OCI-LY1 (cell line): ENCODE results near the gene PLEKHD1.

Experiments
- H2AFZ ChIP-seq: fragments of 200-600 bp; sonication (generic), shearing (Covaris generic); 2 replicates; pipeline ENCODE4 v1.6.0; 2014; ENCODE audit warnings: antibody characterized with exemption, mild to moderate bottlenecking, low read length
- H3F3A ChIP-seq: fragments of 200-600 bp; sonication (generic), shearing (Covaris generic); 2 replicates; pipeline ENCODE4 v1.6.0; 2014; ENCODE audit warnings: mild to moderate bottlenecking, antibody characterized with exemption, low read length, moderate library complexity; ENCODE audit not compliant: insufficient read depth
- H3K27ac ChIP-seq: fragments of 200-600 bp; sonication (generic); 2 replicates; pipeline ENCODE4 v1.5.1; 2014; ENCODE audit warnings: low read length, mixed run types, mild to moderate bottlenecking, low read depth; ENCODE audit not compliant: poor library complexity, severe bottlenecking
- H3K27me3 ChIP-seq: fragments of 200-600 bp; sonication (generic); 2 replicates; pipeline ENCODE4 v1.6.0; 2014; ENCODE audit warnings: antibody characterized with exemption, mild to moderate bottlenecking, low read length, moderate library complexity; ENCODE audit not compliant: insufficient read depth
- H3K36me3 ChIP-seq: fragments of 200-600 bp; sonication (generic); 2 replicates; pipeline ENCODE4 v1.6.1; 2014; ENCODE audit warnings: mild to moderate bottlenecking, antibody characterized with exemption, low read length, moderate library complexity, mixed read lengths; ENCODE audit not compliant: insufficient read depth
- H3K4me1 ChIP-seq: fragments of 200-600 bp; sonication (generic); 2 replicates; pipeline ENCODE4 v1.5.1; 2014; ENCODE audit warnings: mild to moderate bottlenecking, low read length, moderate library complexity; ENCODE audit not compliant: insufficient read depth, severe bottlenecking
- H3K4me2 ChIP-seq: fragments of 200-600 bp; sonication (generic), shearing (Covaris generic); 2 replicates; pipeline ENCODE4 v1.6.1; 2014; ENCODE audit warnings: low read length
- H3K4me3 ChIP-seq: fragments of 200-600 bp; sonication (generic); 2 replicates; pipeline ENCODE4 v1.5.1; 2014; ENCODE audit warnings: low read length, low read depth, mild to moderate bottlenecking, mixed read lengths; ENCODE audit not compliant: poor library complexity, severe bottlenecking
- H3K79me2 ChIP-seq: fragments of 200-600 bp; shearing (Covaris generic); 2 replicates; pipeline ENCODE4 v1.6.1; 2016; ENCODE audit warnings: mixed run types, low read length, mixed read lengths; ENCODE audit not compliant: insufficient read depth
- H3K9ac ChIP-seq: fragments of 200-600 bp; sonication (generic), shearing (Covaris generic); 2 replicates; pipeline ENCODE4 v1.6.1; 2014; ENCODE audit warnings: mild to moderate bottlenecking, low read length, mixed read lengths
- H3K9me2 ChIP-seq: fragments of 200-600 bp; sonication (generic), shearing (Covaris generic); 2 replicates; pipeline ENCODE4 v1.6.1; 2014; ENCODE audit warnings: low read depth, mild to moderate bottlenecking, low read length, mixed read lengths
- H3K9me3 ChIP-seq: fragments of 200-600 bp; shearing (Covaris generic); 2 replicates; pipeline ENCODE4 v1.6.1; 2014; ENCODE audit warnings: low read length, mixed read lengths
- H4K20me1 ChIP-seq: fragments of 200-600 bp; sonication (generic), shearing (Covaris generic); 2 replicates; pipeline ENCODE4 v1.6.0; 2016; ENCODE audit warnings: mild to moderate bottlenecking, low read length; ENCODE audit not compliant: insufficient read depth
- EZH2 ChIP-seq: fragments of 200-600 bp; sonication (generic), shearing (Covaris generic); IDR thresholded peaks from 2 replicates; pipeline ENCODE4 v1.8.0; 2017; ENCODE audit warnings: borderline replicate concordance, mixed run types, mild to moderate bottlenecking, antibody characterized with exemption, low read length, moderate library complexity, mixed read lengths
- TF ChIP-seq, protein P1 (sequence below): fragments of 200-600 bp; sonication (generic), shearing (Covaris generic); IDR thresholded peaks from 2 replicates; pipeline ENCODE4 v1.5.1; 2017; ENCODE audit warnings: mild to moderate bottlenecking, antibody characterized with exemption, low read length, moderate library complexity, mixed read lengths

Gene PLEKHD1

GRCh38 chr14:69506241-69506595 lies 21.7 kb downstream of the PLEKHD1 start:
- Histone ChIP-seq H3K36me3 (no peaks in the 10 kb centered on the region), H3K79me2 (no peaks in the 10 kb centered on the region), H3K27me3 (no peaks in the 10 kb centered on the region; the same call in 1 of the 2 replicates), H3K9ac (no peak overlapping the region), H3K27ac (no peak overlapping the region), H3K4me3 (no peak overlapping the region), H3K9me3 (no peaks in the 10 kb centered on the region), H3F3A (no peaks in the 10 kb centered on the region), H4K20me1 (no peaks in the 10 kb centered on the region), H3K4me1 (no peaks in the 10 kb centered on the region), H3K9me2 (no peaks in the 10 kb centered on the region), H2AFZ (no peak overlapping the region), H3K4me2 (no peak overlapping the region)
- TF ChIP-seq EZH2: no peak
- TF ChIP-seq, protein P1, sequence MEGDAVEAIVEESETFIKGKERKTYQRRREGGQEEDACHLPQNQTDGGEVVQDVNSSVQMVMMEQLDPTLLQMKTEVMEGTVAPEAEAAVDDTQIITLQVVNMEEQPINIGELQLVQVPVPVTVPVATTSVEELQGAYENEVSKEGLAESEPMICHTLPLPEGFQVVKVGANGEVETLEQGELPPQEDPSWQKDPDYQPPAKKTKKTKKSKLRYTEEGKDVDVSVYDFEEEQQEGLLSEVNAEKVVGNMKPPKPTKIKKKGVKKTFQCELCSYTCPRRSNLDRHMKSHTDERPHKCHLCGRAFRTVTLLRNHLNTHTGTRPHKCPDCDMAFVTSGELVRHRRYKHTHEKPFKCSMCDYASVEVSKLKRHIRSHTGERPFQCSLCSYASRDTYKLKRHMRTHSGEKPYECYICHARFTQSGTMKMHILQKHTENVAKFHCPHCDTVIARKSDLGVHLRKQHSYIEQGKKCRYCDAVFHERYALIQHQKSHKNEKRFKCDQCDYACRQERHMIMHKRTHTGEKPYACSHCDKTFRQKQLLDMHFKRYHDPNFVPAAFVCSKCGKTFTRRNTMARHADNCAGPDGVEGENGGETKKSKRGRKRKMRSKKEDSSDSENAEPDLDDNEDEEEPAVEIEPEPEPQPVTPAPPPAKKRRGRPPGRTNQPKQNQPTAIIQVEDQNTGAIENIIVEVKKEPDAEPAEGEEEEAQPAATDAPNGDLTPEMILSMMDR: no peak

- Histone ChIP-seq H3K9ac (no peak overlapping the region), H3K36me3 (no peaks in the 10 kb centered on the region), H4K20me1 (no peaks in the 10 kb centered on the region), H3K4me1 (no peaks in the 10 kb centered on the region), H3K4me2 (no peak overlapping the region), H3K4me3 (no peak overlapping the region), H3K27ac (no peak overlapping the region), H3K27me3 (no peaks in the 10 kb centered on the region), H3K79me2 (no peaks in the 10 kb centered on the region), H3F3A (no peaks in the 10 kb centered on the region), H3K9me3 (no peaks in the 10 kb centered on the region), H3K9me2 (no peaks in the 10 kb centered on the region), H2AFZ (no peak overlapping the region)
- no peak for TF ChIP-seq EZH2
- TF ChIP-seq, protein P1: no peak
Observed at GRCh38 chr14:69518289-69519101, 34.0 kb downstream of the PLEKHD1 start.

DNA sequence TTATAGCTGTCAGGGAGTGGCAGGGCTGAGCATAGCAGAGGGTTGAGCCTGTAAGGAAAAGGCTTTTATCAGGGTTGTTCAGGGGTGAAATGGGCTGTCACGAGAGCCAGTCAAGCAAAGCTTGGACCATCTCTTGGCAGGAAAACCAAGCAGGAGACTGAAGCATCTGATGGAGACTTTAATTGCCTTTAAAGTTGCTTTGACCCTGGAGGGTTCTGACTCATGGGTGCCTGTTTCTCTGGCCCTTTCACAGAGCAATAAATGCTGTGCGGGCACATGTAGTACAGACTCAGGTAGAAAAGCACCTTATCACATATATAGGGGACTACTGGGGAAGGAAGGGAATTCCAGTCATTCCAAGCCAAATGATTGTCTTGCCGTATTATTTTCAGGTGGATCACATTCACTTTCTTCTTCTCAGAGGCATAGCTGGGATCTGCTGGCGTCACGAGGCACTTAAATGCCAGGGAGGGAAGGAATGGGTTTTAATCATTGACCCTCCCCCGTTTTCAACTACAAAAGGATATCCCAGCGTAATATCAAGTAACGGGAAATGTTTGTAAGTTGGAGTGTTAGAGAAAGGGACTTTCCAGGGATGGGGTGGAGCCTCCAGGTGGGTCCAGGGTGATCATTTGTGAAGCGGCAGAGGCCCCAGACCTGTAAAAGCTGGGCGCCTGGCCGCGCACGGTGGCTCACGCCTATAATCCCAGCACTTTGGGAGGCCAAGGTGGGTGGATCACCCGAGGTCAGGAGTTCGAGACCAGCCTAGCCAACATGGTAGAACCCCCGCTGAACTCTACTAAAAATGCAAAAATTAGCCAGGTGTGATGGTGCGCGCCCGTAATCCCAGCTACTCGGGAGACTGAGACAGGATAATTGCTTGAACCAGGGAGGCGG lies 34.9 kb downstream of the PLEKHD1 start:
- no peaks in the 10 kb centered on the region for H3K9me2 ChIP-seq
- H3F3A ChIP-seq: no peaks in the 10 kb centered on the region
- no peaks in the 10 kb centered on the region for H3K36me3 ChIP-seq
- no peaks in the 10 kb centered on the region for H3K4me1 ChIP-seq
- H3K4me2 ChIP-seq: no peak overlapping the region
- H3K4me3 ChIP-seq: no peak overlapping the region
- H2AFZ ChIP-seq: no peak overlapping the region
- no peaks in the 10 kb centered on the region for H3K27me3 ChIP-seq
- no peaks in the 10 kb centered on the region for H3K9me3 ChIP-seq
- TF ChIP-seq, protein P1: no peak
- no peak for TF ChIP-seq EZH2
- no peak overlapping the region for H3K27ac ChIP-seq
- H3K79me2 ChIP-seq: no peaks in the 10 kb centered on the region
- H3K9ac ChIP-seq: no peak overlapping the region
- no peaks in the 10 kb centered on the region for H4K20me1 ChIP-seq
